HG03103 (cell line): ENCODE results near the gene GPR62.

Experiments used
- ATAC-seq: cut with Tn5 transposase; IDR thresholded peaks from one replicate; pipeline ENCODE4 v1.9.1; 2021; ENCODE audit warnings: low read depth; ENCODE audit not compliant: unreplicated experiment

GPR62 gene

DNA sequence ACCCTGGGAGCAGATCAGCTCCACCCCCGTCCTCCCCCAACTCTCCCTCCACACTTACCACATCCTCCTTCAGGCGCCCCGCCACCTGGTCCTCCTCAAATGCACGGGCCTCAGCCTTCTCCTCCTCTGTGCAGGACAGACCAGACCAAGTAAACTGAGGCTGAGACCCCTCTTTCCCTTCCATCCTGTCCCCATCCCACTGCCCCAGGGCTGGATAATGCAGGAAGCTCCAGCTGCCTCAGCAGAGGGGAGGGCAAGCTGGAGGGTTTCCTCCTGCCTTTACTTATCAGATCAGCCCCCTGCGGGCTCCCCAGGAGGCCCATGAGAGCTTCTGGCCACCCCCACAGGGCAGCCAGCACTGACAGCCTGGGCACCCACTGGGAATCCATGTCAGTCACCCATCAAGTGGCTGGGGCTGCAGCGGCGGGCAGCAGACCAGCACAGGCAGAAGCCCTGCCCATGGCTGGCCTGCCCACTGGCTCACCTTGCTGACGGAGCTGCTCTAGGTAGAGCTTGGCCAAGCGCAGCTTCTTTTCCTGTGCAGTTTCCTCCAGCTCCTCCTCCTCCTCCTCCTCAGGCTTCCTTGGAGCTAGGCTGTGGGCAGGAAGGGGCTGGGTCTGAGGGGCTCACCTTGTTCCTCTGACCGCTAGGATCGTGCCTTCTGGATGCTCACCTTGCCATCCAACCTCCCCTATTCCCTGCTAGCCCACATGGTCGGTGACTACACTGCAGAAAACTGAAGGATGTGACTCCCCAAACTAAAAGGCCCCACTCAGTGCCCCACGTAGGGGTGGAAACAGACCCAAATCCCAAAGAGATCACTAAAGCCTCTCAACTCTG is 17.4 kb upstream of the GPR62 start:
- ATAC-seq, result no peak

DNA sequence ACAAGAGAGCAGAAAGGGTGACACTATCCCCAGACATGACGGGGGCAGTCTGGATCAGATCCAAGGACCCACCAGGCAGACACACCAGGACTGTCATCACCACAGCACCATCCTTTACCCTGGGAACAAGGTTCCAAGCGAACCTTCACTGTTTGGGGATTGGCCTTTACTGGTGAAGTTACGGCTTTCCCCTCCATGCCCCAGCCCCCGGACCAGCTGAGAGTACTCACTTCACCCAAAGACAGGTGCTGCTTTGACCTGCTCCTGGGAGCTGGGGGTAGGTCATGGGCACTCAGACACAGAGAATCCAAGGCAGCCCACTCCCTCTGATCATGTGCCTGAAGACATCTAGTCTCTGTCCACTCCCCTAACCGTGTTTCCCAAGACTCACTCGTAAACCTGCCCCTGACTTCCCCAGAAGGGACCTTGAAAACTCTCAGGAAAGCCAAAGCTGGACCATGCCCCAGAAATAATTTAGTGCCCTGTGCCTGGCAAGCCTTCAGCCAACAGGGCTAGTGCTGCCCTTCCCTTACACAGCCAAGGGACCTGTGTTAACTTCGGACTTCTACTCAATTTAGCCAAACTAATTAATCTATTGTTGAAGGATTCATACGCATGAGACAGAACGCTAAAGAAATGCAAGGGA is 16.3 kb upstream of the GPR62 start:
- no peak for ATAC-seq

DNA sequence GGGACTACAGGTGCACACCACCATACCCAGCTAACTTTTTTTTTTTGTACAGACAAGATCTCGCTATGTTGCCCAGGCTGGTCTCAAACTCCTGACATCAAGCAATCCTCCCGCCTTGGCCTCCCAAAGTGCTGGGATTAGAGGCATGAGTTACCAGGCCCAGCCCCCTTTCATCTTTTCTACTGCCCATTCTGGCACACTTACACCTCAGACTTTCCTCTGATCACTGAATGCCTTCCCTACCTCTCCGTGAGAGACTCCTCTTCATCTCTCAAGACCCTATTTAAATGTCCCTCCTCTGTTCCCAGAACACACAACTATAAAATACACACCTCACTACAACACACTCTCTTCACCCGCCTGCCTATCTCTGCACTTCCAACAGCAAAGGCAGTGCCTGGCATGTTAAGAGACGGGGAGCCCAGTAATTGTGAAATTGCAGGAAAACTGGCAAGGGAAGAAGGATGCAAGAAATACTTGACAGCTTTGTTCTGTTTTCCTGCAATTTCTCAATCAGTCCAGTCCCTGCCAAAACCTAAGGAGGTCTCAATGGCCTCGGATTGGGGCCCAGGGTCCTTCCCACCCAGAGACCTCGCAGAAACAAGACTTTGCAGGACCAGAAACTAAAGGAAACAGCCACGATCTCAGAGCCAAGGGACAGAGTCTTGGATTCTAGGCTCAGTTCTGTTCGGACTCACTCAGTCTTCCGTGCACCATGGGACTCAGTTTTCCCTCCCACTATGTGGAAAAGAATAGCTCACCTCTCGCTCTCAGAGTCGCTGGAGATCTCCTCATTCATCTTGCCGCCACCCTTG is 14.3 kb upstream of the GPR62 start:
- no peak for ATAC-seq

DNA sequence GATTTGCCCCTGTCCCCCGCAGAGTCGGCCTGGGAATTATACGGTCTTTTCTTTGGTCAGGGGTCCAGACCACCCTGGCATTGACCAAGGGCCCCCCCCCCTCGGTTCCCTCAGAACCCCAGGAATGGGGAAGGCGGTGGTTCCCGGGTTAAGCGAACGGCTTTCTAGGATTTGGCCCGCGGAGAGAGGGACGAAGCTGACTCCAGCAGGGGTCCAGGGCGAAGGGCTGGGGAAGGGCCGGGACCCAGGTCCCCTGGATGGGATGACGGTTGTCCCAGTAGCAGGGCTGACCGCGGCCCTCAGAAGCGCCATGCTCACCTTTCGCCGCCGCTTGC is 13.8 kb upstream of the GPR62 start:
- no peak for ATAC-seq

DNA sequence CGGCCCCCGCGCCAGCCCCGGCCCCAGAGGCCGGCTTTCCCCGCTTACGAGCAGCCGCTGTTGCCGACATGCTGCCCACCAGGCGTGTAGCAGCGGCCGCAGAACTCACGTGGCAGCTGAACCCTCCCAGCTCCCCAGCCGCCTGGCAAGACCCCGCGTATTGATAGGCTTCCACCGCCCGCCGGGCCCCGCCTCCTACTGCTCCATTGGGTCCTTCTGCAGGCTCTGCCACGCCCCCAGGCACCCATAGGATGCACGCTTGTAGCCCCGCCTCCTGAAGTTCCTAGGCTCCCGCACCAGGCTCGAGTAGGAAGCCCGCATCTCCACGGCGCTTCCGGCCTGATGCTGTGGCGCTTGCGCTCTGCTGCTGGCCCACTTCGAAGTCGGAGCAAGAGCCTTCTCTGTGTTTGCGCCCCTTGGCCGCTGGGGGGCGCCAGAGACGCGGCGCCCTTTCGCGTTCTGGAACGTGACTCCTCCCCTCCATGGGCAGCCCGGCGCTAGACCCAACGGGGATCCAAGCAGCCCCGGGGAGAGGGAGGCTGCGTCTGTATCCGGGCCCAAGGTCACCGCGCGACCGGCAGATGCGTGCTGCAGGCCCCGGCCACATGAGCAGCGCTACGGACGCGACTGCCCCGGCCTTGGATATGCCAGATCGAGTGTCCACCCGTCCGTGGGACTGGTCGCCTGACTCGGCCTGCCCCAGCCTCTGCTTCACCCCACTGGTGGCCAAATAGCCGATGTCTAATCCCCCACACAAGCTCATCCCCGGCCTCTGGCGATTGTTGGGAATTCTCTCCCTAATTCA is 13.2 kb upstream of the GPR62 start, which contains the start of the genes PARP3 and RRP9:
PARP3 (plus strand) TSS at position 566 of the 805 bp plus-strand sequence. CDS start 993 bp downstream, outside the sequence.
RRP9 (minus strand) TSS at position 107 of the 805 bp plus-strand sequence; CDS start at position 70, 37 bp downstream.
- peak; percentile 84 for ATAC-seq

DNA sequence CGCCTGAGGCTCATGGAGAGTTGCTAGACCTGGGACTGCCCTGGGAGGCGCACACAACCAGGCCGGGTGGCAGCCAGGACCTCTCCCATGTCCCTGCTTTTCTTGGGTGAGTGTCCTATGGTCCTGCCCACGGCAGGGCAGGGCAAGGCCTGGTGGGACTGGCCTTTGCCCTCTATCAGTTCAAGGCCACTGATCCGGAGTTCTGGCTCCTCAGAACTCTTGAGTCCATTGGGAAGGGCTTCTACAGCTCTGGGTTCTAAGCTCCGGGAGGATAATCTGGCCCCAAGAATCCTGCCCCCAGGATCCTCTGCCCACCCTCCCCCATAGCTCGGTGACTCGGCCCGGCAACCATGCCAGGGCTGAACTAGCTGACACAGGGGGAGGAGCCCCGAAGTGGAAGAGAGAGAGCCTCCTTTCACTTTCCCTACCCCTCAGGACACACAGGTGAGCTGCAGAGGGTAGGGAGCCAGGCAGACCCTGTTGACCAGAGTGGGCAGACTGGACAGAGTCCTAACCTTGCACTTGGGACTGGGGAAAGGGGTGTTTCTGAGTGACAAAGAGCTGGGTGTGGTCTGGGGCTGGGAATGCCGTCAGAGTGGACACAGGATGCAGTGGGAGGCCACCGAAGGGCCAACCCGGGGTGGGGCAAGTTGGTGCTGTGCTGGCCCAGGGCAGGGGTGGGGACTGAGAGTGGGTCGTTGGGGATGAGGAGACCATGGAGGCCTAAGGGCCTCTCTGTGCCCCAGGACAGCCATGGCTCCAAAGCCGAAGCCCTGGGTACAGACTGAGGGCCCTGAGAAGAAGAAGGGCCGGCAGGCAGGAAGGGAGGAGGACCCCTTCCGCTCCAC is 12.4 kb upstream of the GPR62 start:
- peak; percentile 24 for ATAC-seq

DNA sequence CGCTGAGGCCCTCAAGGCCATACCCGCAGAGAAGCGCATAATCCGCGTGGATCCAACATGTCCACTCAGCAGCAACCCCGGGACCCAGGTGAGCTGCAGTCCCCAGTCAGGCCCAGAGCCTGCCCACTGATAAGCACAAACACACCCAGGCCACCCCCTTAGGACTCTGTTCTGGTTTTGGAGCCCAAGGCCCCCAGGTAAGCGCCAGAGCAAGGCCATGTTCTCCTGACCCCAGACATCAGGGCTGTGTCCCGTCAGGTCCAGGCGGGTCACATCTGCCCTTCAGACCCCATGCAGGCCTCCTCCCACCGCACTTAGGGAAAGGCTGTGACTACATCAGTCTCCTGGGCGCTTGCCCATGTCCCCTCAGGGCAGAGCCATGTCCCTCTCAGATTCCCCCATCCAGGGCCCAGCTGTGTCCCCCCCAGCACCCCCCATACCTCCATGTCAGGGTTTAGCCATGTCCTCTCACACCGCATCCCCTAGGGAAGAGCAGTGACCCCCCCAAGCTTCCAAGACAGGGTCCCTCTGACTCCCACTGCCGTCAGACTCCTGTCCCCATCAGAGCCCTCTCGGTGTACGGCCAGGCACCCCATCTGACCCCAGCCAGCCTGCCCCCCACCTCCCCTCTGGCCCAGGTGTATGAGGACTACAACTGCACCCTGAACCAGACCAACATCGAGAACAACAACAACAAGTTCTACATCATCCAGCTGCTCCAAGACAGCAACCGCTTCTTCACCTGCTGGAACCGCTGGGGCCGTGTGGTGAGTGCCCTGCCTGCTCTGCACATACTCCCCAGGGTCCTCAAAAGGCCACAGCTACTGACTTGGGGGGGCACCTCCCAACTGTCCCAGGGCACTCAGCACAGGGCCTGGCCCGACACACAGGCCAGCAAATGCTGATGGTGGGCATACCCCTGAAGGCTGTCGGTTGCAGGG is 11.5 kb upstream of the GPR62 start:
- ATAC-seq, result no peak

DNA sequence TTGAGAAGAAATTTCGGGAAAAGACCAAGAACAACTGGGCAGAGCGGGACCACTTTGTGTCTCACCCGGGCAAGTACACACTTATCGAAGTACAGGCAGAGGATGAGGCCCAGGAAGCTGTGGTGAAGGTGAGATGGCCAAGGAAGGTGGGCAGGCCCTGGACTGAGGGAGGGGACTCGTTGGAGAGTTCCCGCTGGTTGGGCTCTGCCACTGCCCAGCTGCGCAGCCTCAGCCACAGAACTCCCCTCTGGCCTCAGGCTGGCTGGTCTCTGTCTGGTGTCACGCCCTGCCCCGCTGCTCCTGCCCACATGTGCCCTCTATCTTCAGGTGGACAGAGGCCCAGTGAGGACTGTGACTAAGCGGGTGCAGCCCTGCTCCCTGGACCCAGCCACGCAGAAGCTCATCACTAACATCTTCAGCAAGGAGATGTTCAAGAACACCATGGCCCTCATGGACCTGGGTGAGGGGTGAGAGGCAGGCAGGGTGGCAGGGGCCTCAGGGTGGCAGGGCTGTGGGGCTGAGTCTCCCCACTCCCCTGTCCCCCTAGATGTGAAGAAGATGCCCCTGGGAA is 10.6 kb upstream of the GPR62 start:
- no peak for ATAC-seq

DNA sequence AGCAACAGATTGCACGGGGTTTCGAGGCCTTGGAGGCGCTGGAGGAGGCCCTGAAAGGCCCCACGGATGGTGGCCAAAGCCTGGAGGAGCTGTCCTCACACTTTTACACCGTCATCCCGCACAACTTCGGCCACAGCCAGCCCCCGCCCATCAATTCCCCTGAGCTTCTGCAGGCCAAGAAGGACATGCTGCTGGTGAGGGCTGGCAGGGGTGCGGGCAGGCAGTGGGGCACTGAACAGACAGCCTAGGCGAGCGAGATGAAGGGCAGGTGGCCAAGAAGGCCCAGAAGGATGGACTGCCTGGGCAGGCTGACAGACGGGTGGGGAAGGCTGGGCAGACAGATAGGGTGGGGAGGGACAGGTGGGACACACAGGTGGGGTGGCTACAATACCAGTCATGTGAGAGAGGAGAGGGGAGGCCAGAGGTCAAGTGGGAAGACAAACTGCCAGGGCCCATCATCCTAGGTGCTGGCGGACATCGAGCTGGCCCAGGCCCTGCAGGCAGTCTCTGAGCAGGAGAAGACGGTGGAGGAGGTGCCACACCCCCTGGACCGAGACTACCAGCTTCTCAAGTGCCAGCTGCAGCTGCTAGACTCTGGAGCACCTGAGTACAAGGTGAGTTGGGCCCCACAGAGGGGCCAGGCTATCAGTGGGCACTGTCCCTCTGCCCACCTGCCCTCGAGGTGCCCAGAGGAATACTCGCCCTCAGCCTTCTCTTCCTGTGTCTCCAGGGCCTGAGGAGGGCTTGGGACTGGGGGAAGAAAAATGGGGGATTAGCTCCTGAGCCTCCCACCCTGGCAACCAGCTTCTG is 9.9 kb upstream of the GPR62 start:
- ATAC-seq, result no peak

DNA sequence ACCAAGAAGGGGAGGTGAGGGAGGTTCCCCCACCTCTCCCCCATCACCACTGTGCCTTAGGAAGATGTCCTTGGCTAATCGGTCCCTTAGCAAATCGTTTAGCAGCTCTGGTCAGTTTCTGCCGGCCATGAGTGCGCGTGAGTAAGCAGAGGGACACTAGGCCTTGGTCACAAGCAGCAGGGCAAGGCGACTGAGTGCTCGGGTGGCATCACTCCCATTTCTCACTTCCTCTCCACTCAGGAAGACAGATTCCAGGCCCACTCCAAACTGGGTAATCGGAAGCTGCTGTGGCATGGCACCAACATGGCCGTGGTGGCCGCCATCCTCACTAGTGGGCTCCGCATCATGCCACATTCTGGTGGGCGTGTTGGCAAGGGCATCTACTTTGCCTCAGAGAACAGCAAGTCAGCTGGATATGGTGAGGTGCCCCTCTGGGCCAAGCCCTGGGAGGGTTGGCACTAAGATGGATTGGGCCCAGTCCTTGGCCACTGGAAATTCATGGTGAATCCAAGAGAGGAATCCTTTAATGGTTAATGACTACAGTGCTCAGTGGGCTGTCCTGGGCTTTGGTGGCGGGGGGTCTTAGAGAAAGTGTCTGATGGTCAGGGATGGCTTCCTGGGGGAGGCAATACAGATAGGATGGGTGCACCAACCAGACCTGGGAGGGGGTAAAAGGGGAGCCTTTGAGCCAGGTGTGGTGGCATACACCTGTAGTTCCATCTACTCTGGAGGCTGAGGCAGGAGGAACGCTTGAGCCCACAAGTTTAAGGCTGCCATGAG is 9.1 kb upstream of the GPR62 start:
- ATAC-seq, result no peak

DNA sequence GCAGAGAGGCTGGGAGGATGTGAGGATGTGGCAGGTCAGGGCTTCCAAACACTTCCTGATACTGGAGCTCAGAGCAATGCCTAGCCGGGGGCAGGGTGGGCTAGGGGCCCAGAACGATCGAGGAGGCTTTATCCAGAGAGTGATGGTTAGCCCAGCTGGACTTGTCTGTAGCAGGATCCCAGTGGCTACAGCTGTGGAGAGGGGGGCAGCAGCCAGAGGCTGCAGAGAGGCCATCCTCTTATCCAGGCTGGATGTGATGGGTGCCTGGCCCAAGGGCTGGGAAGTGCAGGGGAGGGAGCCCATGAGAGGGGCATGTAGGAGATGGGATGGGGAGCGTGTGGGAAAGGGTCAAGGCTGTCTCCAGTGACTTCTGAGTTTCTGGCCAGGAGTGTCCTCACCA is 8.4 kb upstream of the GPR62 start:
- no peak for ATAC-seq

DNA sequence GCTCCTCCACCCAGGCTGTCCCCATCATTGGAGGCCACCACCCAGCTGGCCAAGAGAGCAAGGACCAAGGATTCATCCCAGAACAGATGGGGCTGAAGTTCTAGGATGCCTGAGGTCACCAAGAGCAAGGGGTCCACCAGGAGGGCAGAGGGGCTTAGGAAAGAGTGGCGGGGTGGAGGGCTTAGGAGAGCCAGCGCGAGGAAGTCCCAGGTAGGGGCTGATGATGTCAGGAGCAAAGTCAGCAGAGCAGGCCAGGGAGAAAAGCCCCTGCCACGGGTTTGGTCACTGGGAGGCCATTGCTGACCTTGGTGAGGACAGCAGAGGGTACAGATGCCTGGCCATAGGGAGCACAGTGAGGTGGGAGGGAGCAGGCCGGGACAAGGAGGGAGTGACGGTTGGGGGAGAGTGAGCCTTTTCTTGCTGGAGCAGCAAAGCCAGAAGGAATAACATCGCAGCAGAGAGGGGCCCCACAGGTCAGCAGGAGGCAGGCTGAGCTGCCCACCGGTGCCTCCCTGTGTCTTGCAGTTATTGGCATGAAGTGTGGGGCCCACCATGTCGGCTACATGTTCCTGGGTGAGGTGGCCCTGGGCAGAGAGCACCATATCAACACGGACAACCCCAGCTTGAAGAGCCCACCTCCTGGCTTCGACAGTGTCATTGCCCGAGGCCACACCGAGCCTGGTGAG is 7.8 kb upstream of the GPR62 start:
- ATAC-seq, result no peak

DNA sequence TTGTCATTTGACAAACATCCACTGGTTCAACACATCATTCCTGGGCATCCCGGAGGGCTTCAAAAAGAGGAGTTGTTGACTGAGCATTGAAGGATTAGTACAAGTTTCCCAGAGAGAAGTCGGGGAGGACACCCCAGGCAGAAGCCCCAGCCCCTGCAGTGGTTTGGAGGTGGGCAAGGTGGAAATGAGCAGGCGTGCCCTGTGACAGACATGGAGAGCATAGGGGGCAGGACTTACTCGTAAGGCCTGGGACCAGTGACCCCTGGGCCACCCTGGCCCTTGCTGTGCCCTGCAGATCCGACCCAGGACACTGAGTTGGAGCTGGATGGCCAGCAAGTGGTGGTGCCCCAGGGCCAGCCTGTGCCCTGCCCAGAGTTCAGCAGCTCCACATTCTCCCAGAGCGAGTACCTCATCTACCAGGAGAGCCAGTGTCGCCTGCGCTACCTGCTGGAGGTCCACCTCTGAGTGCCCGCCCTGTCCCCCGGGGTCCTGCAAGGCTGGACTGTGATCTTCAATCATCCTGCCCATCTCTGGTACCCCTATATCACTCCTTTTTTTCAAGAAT is 7.1 kb upstream of the GPR62 start:
- no peak for ATAC-seq

DNA sequence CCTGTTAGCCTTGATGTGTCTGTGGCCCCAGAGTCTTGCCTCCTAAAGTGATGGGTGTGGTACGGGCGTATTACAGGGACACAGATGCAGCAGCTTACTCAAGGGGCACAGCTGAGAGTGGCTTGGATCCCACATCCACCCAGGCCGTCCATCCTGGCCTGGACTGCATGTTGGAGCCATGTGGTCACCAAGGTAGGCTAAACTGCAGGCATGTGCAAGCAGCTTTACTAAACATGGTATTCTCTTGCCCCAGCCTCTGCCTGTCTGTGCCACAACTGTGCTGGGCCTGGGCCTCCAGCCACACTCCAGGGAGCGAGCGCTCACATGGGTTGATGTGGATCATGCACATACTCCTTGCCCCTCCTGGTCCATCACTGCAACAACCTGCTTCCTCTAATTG is 6.1 kb upstream of the GPR62 start:
- no peak for ATAC-seq

DNA sequence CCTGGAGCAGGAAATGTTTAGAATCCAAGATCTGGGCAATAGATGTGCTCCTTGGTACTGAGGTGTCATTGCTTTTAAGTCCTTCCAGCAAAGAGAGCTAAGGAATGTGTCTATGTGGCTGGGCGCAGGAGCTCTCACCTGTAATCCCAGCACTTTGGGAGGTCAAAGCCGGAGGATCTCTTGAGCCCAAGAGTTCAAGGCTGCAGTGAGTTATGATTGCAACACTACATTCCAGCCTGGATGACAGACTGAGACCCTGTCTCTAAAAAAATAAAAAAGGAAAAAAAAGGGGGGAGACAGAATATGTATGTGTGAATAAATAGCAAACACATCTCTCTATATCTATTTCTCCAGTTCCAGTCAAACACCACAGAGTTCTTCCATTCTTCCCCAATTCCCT is 4.3 kb upstream of the GPR62 start:
- ATAC-seq, result no peak

DNA sequence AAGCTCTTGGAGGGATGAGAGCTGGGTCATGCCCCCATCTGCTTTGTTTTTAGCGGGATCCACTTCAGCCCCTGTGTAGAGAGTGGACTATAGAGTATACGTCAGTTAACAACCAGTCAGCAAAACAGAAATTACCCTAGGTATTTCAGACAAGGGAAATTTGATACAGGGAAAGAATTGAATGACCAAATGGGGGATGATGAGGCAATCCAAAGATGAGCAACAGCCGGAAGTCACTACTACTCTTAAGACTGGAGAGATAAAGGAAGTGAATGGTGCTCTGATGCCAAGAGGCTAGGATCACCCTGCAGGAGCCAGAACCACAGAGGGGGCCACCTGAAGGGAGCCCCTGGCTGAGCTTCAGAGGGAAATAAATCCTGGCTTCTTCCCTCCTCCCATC is 1.7 kb upstream of the GPR62 start:
- ATAC-seq, result no peak
